Raji (cell line): ENCODE data around the gene STRADA.

ENCODE experiments used
- POLR2A ChIP-seq: IDR thresholded peaks from 2 replicates; pipeline ENCODE4 v1.6.1; 2011; ENCODE audit warnings: low read depth, low read length, control low read depth; ENCODE audit not compliant: insufficient read depth

The STRADA gene

GRCh38 chr17:63698381-63698885 is 43.2 kb downstream of the STRADA start:
- no peak for TF ChIP-seq POLR2A

- TF ChIP-seq POLR2A = peak; percentile 69
Observed at GRCh38 chr17:63697341-63698286, 44.0 kb downstream of the STRADA start.

GRCh38 chr17:63696381-63696961 is 45.1 kb downstream of the STRADA start:
- TF ChIP-seq POLR2A = peak; percentile 27; the same call in 1 of the 2 replicates

- TF ChIP-seq POLR2A = no peak; the same call in 1 of the 2 replicates
Observed at GRCh38 chr17:63695889-63696288, 45.7 kb downstream of the STRADA start.

DNA sequence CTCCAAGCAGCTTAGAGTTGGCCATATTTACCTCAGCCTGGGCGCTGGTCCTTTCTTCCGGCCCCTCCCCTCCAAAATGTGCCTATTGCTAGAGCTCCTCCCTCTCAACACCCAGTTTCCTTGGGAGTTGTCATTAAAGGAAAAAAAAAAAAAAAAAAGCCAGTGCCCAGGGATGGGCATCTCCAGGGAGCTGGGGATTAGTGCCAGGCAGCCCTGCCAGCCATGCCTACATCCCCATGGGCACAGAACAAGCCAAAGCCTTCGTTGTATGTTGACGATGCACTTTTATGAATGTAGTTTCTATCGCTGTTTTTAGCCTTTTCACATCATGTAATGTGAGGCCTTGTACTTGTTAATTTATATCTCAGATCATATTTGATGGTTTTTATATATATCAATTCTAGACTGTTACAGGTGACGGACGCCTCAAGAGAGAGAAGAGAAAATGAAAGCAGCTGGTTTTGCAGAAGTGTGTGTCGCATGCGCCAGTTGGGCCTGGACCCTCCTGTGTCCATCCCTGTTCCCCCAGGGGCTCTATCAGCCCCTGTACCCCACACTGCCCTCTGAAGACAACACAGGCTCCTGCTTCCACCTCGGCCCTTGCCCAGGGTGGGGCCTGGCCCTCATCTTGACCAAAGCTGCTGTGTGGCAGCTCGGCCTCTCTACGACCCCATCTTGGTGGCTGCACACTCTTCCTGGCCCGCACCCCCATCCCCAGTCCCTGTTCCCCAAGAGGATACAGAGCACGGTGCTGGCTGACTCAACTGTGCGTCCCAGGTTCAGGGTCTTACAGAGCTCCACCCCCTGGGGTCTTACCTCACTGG is 46.4 kb downstream of the STRADA start:
- TF ChIP-seq POLR2A = peak; percentile 51; the same call in 1 of the 2 replicates

DNA sequence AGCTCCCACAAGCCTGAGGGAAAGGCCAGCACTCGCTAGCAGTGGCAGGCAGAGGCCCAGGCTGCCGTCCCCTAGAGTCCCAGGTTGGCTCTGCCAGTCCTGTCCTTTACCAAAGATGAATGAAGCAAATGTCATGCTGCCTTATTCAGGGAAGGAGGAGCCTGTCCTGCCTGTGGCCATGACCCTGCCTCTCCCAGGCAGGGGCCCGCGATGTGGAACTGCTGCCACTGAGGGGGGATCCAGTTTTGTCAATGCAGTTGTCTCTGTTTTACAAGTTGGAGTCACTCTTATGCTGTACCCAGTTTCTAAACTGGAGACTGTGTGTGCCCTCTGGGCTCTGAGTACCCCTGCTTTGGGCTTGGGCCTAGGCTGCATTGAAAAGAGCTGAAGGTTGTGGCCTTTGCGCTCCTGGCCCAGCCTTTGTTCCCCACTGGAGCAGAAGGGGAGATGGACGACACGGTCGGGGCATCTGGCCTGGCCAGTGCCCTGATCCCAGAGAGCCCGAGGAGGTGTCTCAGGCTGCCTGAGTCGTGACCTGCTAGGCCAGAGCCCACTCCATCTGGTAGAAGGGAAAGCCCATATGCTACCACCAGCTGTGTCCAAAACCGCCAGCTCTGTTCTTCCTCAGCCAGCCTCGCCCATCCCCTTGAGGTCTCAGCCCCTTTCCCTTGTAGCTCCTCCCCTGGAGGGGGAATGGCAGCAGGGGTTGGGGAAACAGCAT is 47.2 kb downstream of the STRADA start:
- TF ChIP-seq POLR2A = no peak; the same call in 1 of the 2 replicates

- TF ChIP-seq POLR2A = no peak
Observed at GRCh38 chr17:63693411-63694113, 48.0 kb downstream of the STRADA start.

DNA sequence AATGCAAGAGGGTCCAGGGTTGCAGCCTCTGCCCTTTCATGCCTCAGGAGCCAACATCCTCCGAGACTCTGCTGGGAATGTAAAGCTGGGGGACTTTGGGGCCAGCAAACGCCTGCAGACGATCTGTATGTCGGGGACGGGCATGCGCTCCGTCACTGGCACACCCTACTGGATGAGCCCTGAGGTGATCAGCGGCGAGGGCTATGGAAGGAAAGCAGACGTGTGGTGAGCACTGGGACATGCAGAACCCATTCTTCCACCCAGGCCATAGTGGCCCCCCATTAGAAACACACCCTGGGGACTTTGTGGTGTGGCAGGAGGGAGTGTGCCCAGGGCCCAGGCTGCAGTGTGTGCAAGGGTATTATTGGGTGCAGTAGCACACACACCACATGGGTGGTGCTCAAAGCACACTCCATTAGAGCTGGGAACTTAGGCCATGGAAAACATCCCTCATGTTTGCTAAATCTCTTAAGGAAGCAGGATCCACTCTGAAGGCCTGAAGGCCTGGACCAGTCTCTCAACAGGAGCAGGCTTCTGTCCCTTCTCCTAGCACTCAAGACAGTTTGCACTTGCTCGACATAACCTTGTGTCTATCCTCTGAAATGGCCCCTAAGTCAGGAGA is 49.3 kb downstream of the STRADA start:
- no peak for TF ChIP-seq POLR2A

DNA sequence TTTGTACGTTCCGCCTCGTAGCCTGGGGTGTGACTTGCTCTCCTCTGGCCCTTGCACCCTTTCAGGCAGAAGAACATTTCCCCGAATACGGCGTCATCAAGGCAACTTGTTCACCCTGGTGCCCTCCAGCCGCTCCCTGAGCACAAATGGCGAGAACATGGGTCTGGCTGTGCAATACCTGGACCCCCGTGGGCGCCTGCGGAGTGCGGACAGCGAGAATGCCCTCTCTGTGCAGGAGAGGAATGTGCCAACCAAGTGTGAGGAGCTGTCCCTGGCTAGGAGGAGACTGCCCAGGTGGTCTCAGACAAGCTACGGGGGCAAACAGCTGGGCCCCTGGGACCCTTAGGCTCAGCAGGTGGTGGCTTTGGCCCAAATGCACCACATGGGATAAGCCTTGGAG is 52.1 kb downstream of the STRADA start:
- TF ChIP-seq POLR2A = no peak

DNA sequence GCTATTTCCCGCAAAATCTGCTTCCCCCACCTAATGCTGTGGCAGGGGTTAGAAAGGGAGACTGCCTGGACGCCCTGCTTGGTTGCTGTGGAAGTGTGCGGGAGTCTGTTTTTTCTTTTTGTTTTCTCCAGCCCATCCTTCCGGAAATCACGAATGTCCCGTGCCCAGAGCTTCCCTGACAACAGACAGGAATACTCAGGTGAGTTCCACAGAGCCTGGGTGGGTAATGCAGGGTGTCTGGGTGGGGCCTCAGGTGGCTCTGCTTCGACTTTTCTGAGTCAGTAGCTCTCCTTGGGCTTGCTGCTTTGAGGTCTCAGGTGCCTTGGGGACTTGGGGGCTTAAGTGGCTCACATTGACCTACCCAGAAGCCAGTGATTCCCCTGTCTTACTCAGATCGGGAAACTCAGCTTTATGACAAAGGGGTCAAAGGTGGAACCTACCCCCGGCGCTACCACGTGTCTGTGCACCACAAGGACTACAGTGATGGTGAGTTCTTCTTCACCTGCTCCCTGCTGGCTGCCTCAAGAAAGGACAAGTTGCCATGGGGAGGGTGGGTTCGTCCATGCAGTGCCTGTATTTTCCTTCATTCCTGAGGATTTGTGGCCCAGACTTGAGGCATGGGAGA is 53.1 kb downstream of the STRADA start:
- no peak for TF ChIP-seq POLR2A

- no peak for TF ChIP-seq POLR2A
Observed at GRCh38 chr17:63686138-63686685, 55.4 kb downstream of the STRADA start.

- no peak for TF ChIP-seq POLR2A
Observed at GRCh38 chr17:63685578-63685977, 56.0 kb downstream of the STRADA start.

DNA sequence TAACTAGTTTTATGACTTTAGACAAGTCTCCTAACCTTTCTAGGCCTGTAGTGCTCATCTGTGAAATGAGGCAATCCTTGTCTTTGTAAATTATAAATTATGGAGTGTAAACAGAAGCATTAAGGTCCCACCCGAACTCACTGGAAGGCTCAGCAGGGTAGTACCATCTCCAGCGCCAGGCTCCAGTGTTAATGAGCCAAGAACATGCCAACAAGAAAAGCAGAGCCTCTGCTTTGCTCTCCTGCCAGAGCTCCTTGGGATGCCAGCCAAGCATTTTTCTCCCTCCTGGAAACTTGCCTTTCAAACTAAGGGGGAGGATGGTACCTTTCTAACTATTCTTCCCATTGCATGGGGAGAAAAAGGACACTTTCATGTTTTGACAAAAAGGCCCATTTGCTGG is 56.6 kb downstream of the STRADA start:
- no peak for TF ChIP-seq POLR2A

GRCh38 chr17:63682981-63683380 is 58.6 kb downstream of the STRADA start:
- TF ChIP-seq POLR2A = no peak
